Hepatocyte (in vitro differentiated cells): Measurements from ENCODE around the gene SAMD14. TPM values are rescaled to one million over a fixed set of nuclear protein-coding genes. Genes with fewer than 3 reads are reported as not detected.

Experiments
- DNase-seq: peaks from one replicate; pipeline ENCODE4 v3.0.0-alpha.2; 2016; ENCODE audit warnings: low spot score
- H2AFZ ChIP-seq: fragments of 200-600 bp; sonication (generic); 2 replicates; pipeline ENCODE4 v1.6.0; 2016; ENCODE audit warnings: antibody characterized with exemption, mild to moderate bottlenecking
- H3K27ac ChIP-seq: fragments of 200-600 bp; sonication (generic); 2 replicates; pipeline ENCODE4 v1.5.1; 2016; ENCODE audit warnings: mild to moderate bottlenecking
- H3K27me3 ChIP-seq: fragments of 200-600 bp; sonication (generic); 2 replicates; pipeline ENCODE4 v1.6.1; 2016
- H3K36me3 ChIP-seq: fragments of 200-600 bp; sonication (generic); replicated peaks from 2 replicates; pipeline ENCODE4 v1.5.1; 2016; ENCODE audit warnings: low read depth; ENCODE audit not compliant: insufficient read depth
- H3K4me1 ChIP-seq: fragments of 200-600 bp; sonication (generic); 2 replicates; pipeline ENCODE4 v1.5.1; 2016; ENCODE audit warnings: mild to moderate bottlenecking, moderate library complexity; ENCODE audit not compliant: insufficient read depth
- H3K4me2 ChIP-seq: fragments of 200-600 bp; sonication (generic); 2 replicates; pipeline ENCODE4 v1.6.0; 2016
- H3K4me3 ChIP-seq: fragments of 200-600 bp; sonication (generic); 2 replicates; pipeline ENCODE4 v1.5.1; 2016; ENCODE audit warnings: mild to moderate bottlenecking
- H3K79me2 ChIP-seq: fragments of 200-600 bp; sonication (generic); 2 replicates; pipeline ENCODE4 v1.6.0; 2017; ENCODE audit warnings: mild to moderate bottlenecking
- H3K9me2 ChIP-seq: fragments of 200-600 bp; sonication (generic); replicated peaks from 2 replicates; pipeline ENCODE4 v1.6.0; 2017; ENCODE audit warnings: mild to moderate bottlenecking; ENCODE audit not compliant: insufficient read depth
- H3K9me3 ChIP-seq: fragments of 200-600 bp; sonication (generic); 2 replicates; pipeline ENCODE4 v1.5.1; 2016; ENCODE audit warnings: low read depth, mild to moderate bottlenecking
- H4K20me1 ChIP-seq: fragments of 200-600 bp; sonication (generic); 2 replicates; pipeline ENCODE4 v1.6.0; 2016; ENCODE audit warnings: mild to moderate bottlenecking; ENCODE audit not compliant: insufficient read depth, poor library complexity, severe bottlenecking
- CTCF ChIP-seq: fragments of 200-600 bp; sonication (generic); IDR thresholded peaks from 2 replicates; pipeline ENCODE4 v1.5.1; 2016; ENCODE audit warnings: antibody characterized with exemption, mild to moderate bottlenecking; ENCODE audit not compliant: poor library complexity
- EZH2 ChIP-seq: fragments of 200-600 bp; sonication (generic); IDR thresholded peaks from 2 replicates; pipeline ENCODE4 v1.6.1; 2016; ENCODE audit warnings: antibody characterized with exemption, mild to moderate bottlenecking, borderline replicate concordance
- EZH2phosphoT487 ChIP-seq: fragments of 200-600 bp; sonication (generic); IDR thresholded peaks from one replicate; pipeline ENCODE4 v1.6.1; 2018; ENCODE audit warnings: antibody characterized with exemption, mild to moderate bottlenecking, low read depth, moderate library complexity; ENCODE audit not compliant: unreplicated experiment, severe bottlenecking
- WGBS: methylation state at CpG from one replicate; pipeline ENCODE4 v1.1.6; 2016; ENCODE audit warnings: low lambda C conversion rate; ENCODE audit errors: missing lambda C conversion rate; 5-methylcytosine and 5-hydroxymethylcytosine counted together
- polyA plus RNA-seq: library from polyadenylated mRNA; unstranded; fragments of >200 nt; fragmentation: Nextera tagmentation; extraction: Ambion mirVana; gene quantifications from 2 replicates; pipeline ENCODE4 v1.2.1, GENCODE V29; 2016
- total RNA-seq: library from RNA; depleted of rRNA; stranded (reverse); fragments of >200 nt; gene quantifications from 2 replicates; pipeline ENCODE4 v1.2.3, GENCODE V29; 2014

SAMD14 gene
- total and polyA plus RNA-seq, 2 experiments from 2014 or later, result 3.1 to 4.2 TPM

- Histone ChIP-seq H2AFZ (no peak overlapping the region), H3K4me3 (no peak overlapping the region), H4K20me1 (no peaks in the 10 kb centered on the region), H3K79me2 (no peaks in the 10 kb centered on the region), H3K4me1 (peaks cover 47% of the 10 kb centered on the region), H3K9me2 (no peaks in the 10 kb centered on the region), H3K4me2 (no peak overlapping the region), H3K27me3 (no peaks in the 10 kb centered on the region), H3K27ac (peak overlapping the region; percentile 93), H3K36me3 (no peaks in the 10 kb centered on the region), H3K9me3 (no peaks in the 10 kb centered on the region)
- TF ChIP-seq EZH2phosphoT487 (no peak), CTCF (no peak), EZH2 (no peak)
- DNase-seq, result no peak
- WGBS, result 91% methylated on average over 20 of the region's 20 CpGs
These were observed 46.8 kb upstream of the SAMD14 start for GRCh38 chr17:50176559-50177357.

DNA sequence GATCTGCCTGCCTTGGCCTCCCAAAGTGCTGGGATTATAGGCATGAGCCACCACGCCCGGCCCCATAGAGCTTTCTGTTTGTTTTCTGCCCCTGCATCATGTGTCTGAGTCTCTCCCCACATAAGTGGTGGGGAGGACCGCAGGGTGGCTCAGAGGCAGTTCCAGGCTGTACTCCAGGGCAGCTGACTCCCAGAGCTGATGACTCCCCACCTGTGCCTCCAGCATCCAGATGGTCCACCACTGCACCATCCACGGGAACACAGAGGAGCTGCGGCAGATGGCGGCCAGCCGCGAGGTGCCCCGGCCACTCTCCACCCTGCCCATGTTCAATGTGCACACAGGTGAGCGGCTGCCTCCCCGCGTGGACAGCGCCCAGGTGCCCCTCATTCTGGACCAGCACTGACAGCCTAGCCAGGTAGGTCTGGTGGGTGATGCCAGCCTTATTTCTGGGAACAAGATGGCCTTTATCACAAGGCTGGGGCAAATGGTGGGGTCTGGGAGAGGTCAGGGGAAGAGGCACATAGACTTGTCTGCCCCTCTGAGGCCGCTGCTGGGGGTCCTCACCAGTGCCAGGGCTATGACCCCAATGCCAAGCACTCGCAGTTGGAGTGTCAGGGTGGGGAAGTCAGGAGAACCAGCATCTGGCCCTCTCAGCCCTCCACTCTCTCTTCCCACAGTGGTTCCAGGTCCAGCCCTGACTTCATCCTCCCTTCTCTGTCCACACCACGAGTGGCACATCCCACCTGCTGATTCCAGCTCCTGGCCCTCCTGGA is 45.3 kb upstream of the SAMD14 start:
- H3K4me1 ChIP-seq, result peaks cover 47% of the 10 kb centered on the region
- no peak overlapping the region for H3K4me3 ChIP-seq
- DNase-seq, result no peak
- H3K36me3 ChIP-seq, result no peaks in the 10 kb centered on the region
- no peaks in the 10 kb centered on the region for H3K27me3 ChIP-seq
- peak overlapping the region; percentile 21 for H3K4me2 ChIP-seq
- H2AFZ ChIP-seq, result no peak overlapping the region
- H3K79me2 ChIP-seq, result no peaks in the 10 kb centered on the region
- H3K27ac ChIP-seq, result peak overlapping the region; percentile 83
- no peaks in the 10 kb centered on the region for H4K20me1 ChIP-seq
- WGBS, result 90% methylated on average over 16 of the region's 16 CpGs
- no peaks in the 10 kb centered on the region for H3K9me3 ChIP-seq
- H3K9me2 ChIP-seq, result no peaks in the 10 kb centered on the region
- TF ChIP-seq EZH2phosphoT487 (no peak), EZH2 (no peak), CTCF (no peak)

- Histone ChIP-seq H3K4me3 (no peak overlapping the region), H3K4me2 (no peak overlapping the region), H2AFZ (no peak overlapping the region), H3K27me3 (no peaks in the 10 kb centered on the region), H4K20me1 (no peaks in the 10 kb centered on the region), H3K4me1 (peaks cover 47% of the 10 kb centered on the region), H3K79me2 (no peaks in the 10 kb centered on the region), H3K27ac (peak overlapping the region; percentile 83), H3K36me3 (no peaks in the 10 kb centered on the region), H3K9me2 (no peaks in the 10 kb centered on the region), H3K9me3 (no peaks in the 10 kb centered on the region)
- no peak for DNase-seq
- TF ChIP-seq EZH2 (no peak), EZH2phosphoT487 (no peak), CTCF (no peak)
- 82% methylated on average over 6 of the region's 6 CpGs for WGBS
These were observed 44.5 kb upstream of the SAMD14 start for GRCh38 chr17:50174444-50174843.
